GM21447 (cell line): ENCODE data around the gene GALE.
"Not testable (repeated sequence)": the region's sequence is repeated elsewhere in the genome, so short reads cannot be mapped to it uniquely, and the experiment has no call there.

Experiments used
- ATAC-seq: cut with Tn5 transposase; IDR thresholded peaks from one replicate; pipeline ENCODE4 v1.9.1; 2021; ENCODE audit not compliant: unreplicated experiment

Gene GALE

GRCh38 chr1:23793018-23793781 lies 7.4 kb downstream of the GALE start:
- no peak for ATAC-seq

- no peak for ATAC-seq
Observed at GRCh38 chr1:23792151-23792945, 8.2 kb downstream of the GALE start.

- ATAC-seq = no peak
Observed at GRCh38 chr1:23791516-23792047, 9.0 kb downstream of the GALE start.

GRCh38 chr1:23790696-23791515 lies 9.6 kb downstream of the GALE start, which contains the start of gene LYPLA2:
Gene LYPLA2 (plus strand): TSS chr1:23791145. CDS start chr1:23792683, 1,538 bp downstream.
- ATAC-seq = peak; percentile 76

GRCh38 chr1:23788695-23789094 lies 11.9 kb downstream of the GALE start:
- ATAC-seq = no peak

DNA sequence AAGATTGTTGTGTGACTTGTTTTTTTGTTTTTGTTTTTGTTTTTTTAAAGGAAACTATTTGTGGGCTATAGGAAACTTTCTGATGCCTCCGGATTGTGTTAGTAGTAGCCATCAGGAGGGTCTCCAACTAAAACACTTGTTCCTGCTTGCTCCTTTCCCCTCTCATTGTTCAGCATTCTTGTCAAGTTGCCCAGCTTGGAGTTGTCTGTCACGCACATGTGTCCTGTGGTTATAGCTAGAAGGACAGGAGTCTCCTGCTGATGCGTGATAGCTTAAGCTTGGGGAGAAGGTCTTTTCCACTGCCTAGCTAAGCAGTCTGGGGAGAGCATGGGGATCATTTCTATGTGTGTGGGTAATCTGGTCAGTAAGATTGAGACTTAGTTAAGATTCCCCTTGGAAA lies 12.9 kb downstream of the GALE start:
- no peak for ATAC-seq

DNA sequence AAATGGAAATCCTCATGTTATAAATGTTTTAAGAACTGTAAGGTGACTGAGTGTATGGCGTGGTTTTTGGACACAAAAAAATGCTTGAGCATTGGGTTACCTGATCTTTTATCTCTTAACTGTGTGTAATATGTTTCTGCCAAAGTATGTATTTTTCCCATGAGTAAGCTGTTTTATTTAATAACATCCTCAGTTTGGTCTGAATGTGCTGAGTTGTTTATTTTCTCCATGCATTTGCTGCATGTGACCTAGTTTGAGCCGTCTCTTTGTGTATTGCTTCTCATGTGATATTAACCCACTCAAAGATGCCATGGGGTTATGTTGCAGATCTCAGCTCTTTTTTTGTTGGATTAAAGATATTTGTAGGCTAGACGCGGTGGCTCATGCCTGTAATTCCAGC lies 15.7 kb downstream of the GALE start:
- no peak for ATAC-seq

GRCh38 chr1:23783141-23783540 lies 17.4 kb downstream of the GALE start:
- not testable (repeated sequence) for ATAC-seq

DNA sequence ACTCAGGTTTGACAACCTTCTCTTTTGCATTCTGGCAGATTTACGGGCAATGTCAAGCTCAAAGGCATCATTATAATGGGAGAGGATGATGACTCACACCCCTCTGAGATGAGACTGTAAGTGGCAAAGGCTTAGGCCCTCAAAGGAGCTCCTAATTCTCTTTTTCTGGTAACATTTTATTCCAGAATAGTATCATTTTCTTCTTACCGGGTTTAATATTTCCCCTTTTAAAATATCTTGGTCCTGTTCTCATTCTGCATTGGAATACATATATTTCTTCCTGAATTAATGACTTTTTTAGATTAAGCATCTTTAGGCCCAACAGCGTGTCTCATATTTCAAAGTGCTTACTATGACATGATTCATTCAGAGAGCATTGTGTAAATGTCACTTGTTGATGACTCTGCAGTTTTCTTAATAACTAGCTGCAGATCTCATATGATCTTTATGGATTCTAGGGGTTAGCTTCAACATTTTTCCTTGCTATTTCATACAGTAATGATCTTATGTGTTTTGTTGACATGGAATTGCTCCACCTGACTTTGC lies 20.7 kb downstream of the GALE start:
- no peak for ATAC-seq

- ATAC-seq = peak; percentile 61
Observed at GRCh38 chr1:23777979-23778814, 22.4 kb downstream of the GALE start, which contains the start of gene PITHD1. Gene PITHD1 (plus strand): TSS chr1:23778418. CDS start chr1:23778516, 98 bp downstream.

DNA sequence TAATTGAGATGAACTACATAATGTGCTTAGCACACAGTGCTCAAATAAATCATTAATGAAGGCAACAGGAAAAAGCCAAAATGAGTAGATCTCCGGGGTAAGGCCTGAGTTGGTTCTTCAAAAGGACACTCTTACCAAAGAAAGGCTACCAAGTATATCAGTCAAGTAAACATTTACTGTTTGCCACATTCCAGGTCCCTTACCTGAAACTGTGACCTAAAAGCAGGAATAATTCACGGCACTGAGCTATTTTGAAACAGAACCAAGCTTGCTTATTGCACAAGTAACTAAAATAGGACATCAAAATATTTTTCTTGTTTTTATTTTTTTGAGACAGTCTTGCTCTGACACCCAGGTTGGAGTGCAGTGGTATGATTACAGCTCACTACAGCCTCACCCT lies 24.3 kb downstream of the GALE start:
- ATAC-seq = no peak

DNA sequence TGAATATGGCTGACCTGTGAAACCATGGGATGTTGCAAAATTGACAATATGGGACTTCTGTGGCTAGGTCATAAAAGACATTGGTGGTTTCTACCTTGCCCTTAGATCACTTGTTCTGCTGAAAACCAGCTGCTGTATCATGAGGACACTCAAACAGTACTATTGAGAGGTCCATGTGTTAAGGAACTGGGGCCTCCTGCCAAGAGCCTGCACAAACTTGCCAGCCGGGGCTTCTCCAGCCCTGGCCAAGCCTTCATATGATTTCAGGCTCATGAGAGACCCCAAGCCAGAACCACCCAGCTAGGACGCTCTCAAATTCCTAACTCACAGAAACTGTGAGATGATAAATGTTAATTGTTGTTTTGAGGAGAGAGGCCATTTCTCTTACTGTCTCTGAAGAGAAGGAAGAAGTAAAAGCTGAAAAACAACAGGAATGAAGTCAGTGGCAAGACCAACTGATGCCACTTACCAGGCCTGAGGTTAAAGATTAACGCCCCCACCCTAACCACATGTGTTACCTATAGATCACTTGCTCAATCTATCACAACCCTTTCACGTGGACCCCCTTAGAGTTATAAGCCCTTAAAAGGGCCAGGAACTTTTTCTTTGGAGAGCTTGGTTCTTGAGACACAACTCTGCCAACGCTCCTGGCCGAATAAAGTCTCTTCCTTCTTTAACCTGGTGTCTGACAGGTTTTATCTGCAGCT lies 26.2 kb downstream of the GALE start:
- no peak for ATAC-seq

DNA sequence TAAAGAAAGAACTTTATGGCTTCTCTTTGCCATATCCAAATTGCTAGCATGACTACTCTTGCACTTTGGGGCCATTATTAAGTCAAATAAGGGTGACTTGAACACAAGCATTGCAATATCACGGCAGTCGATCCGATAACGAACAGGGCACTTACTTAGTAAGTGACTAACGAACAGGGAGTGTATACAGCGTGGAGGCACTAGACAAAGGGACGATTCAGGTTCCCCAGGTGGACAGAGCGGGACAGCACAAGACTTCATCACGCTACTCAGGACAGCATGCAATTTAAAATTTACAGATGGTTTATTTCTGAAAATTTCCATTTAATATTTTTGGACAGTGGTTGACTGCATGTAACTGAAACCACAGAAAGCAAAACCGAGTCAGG lies 27.7 kb downstream of the GALE start:
- no peak for ATAC-seq

GRCh38 chr1:23772049-23772853 lies 28.3 kb downstream of the GALE start:
- ATAC-seq = no peak

- ATAC-seq = no peak
Observed at GRCh38 chr1:23768733-23769132, 31.8 kb downstream of the GALE start.

GRCh38 chr1:23763041-23763577 lies 37.4 kb downstream of the GALE start:
- no peak for ATAC-seq

DNA sequence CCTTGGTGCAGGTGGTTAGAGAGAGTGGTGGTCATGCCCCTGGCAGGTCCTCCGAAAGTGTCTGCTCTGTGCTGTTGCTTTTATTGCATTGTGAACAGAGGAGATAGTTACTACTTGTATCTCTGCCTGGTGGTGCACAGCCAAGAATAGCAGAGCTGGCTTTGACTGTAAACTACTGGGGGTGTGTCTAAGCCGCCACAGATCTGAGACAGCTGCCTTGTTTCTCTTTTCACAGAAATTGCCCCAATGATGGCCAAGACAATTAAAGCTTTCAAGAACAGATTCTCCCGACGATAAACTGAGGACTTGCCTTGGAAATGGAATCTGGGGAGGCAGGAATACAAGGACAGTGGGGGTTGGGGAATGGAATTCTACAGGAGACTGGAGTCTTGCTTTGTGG lies 41.3 kb downstream of the GALE start:
- no peak for ATAC-seq

DNA sequence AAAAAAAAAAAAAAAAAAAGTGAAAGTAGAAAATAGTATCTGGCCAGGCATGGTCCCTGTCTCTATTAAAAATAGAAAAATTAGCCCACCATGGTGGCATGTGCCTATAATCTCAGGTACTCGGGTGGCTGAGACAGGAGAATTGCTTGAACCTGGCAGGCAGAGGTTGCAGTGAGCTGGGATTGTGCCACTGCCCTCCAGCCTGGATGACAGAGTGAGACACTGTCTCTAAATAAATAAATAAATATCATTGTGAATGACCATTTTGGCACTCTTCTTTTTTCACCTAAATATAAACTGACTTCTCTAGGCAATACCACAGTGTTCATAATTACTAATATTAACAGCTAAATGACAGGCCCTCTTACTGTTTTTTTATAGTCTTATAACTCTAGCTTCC lies 42.7 kb downstream of the GALE start:
- no peak for ATAC-seq
